CD4-positive, alpha-beta T cell (primary cell): ENCODE data around the gene CITED2. TPM values are rescaled to one million over a fixed set of nuclear protein-coding genes. Genes with fewer than 3 reads are reported as not detected.

ENCODE experiments used
- ATAC-seq: fragments of 200-7000 bp; cut with Tn5 transposase; one replicate; pipeline ENCODE4 v1.10.0; 2022; ENCODE audit warnings: mild to moderate bottlenecking; ENCODE audit not compliant: poor library complexity
- CTCF ChIA-PET: fragments of 350-600 bp; sonication (Branson Sonifier 250); formaldehyde crosslinking; loops from one replicate; lab custom pipeline; 2021; ENCODE audit warnings: antibody characterized with exemption, inconsistent platforms; lab: Charles Lee
- POLR2A ChIA-PET: fragments of 350-600 bp; sonication (Branson Sonifier 250); formaldehyde crosslinking; loops from one replicate; lab custom pipeline; 2021; ENCODE audit warnings: antibody characterized with exemption, inconsistent platforms; lab: Charles Lee
- DNase-seq, 14 experiments: peaks; one replicate each; pipeline ENCODE4 v3.0.0-alpha.2; 2013 to 2020; ENCODE audit warnings: mixed read lengths in 2 of 14
- H3K27ac ChIP-seq, 2 donors: one replicate each; pipeline versions ENCODE4 v1.5.1 to v1.7.0; 2013; ENCODE audit warnings: low read length in 2 of 2, low read depth in 1 of 2, mild to moderate bottlenecking in 1 of 2
- H3K27me3 ChIP-seq, 2 experiments: 1 replicate in 1 of 2; 2 replicates in 1 of 2; pipeline versions ENCODE4 v1.6.1 to v1.7.0; 2013; ENCODE audit warnings: low read length in 2 of 2, control low read depth in 1 of 2, mild to moderate bottlenecking in 1 of 2, moderate library complexity in 1 of 2; ENCODE audit not compliant: insufficient read depth in 2 of 2, control insufficient read depth in 1 of 2
- H3K36me3 ChIP-seq: one replicate; pipeline ENCODE4 v1.6.1; 2013; ENCODE audit warnings: low read length, control low read depth; ENCODE audit not compliant: insufficient read depth
- H3K4me1 ChIP-seq: one replicate; pipeline ENCODE4 v1.6.1; 2013; ENCODE audit warnings: low read length, control low read depth; ENCODE audit not compliant: insufficient read depth
- H3K4me3 ChIP-seq: one replicate; pipeline ENCODE4 v1.5.1; 2013; ENCODE audit warnings: mild to moderate bottlenecking, low read length, moderate library complexity
- H3K9me3 ChIP-seq, 2 experiments: 1 replicate in 1 of 2; 2 replicates in 1 of 2; pipeline versions ENCODE4 v1.6.1 to v1.7.0; 2013; ENCODE audit warnings: low read length in 2 of 2, mild to moderate bottlenecking in 2 of 2, control low read depth in 1 of 2, moderate library complexity in 1 of 2; ENCODE audit not compliant: control insufficient read depth in 1 of 2, insufficient read depth in 1 of 2
- H3K27ac Mint-ChIP-seq: one replicate; pipeline ENCODE4 v1.8.0; 2020; ENCODE audit warnings: mixed read lengths
- H3K27me3 Mint-ChIP-seq: one replicate; pipeline ENCODE4 v1.8.0; 2021; ENCODE audit warnings: mixed read lengths
- H3K36me3 Mint-ChIP-seq: one replicate; pipeline ENCODE4 v1.8.0; 2021; ENCODE audit warnings: low read depth, mixed read lengths
- H3K4me1 Mint-ChIP-seq: one replicate; pipeline ENCODE4 v1.8.0; 2021; ENCODE audit warnings: low read depth, mixed read lengths
- H3K4me3 Mint-ChIP-seq: one replicate; pipeline ENCODE4 v1.8.0; 2020; ENCODE audit warnings: mild to moderate bottlenecking, mixed read lengths
- H3K9me3 Mint-ChIP-seq: one replicate; pipeline ENCODE4 v1.8.0; 2020; ENCODE audit warnings: mixed read lengths
- CTCF ChIP-seq: fragments of 200-600 bp; IDR thresholded peaks from one replicate; pipeline ENCODE4 v1.8.0; 2022; ENCODE audit warnings: antibody characterized with exemption, mild to moderate bottlenecking
- intact Hi-C, 2 experiments: fragments of 100-400 bp; cut with DNase I in 1 of 2; cut with micrococcal nuclease in 1 of 2; formaldehyde crosslinking; loops; one replicate each; pipeline versions ENCODE4 v1.15.1 to v1.9.0; 2023 to 2025; cut with DNase I, micrococcal nuclease
- polyA plus RNA-seq, 2 donors: library from polyadenylated mRNA; unstranded; fragments of 120-200 nt; gene quantifications; one replicate each; pipeline ENCODE4 v1.2.1, GENCODE V29; 2013
- total RNA-seq, 174 experiments: library from RNA in 2 of 174; stranded (reverse) in 2 of 174; gene quantifications; one replicate each; pipeline ENCODE4 v1.2.3 and lab custom pipeline; 2021 to 2026

Gene CITED2
- total RNA-seq (100 to 1,000 TPM; 181 to 185 TPM), total RNA-seq (lab: John Stamatoyannopoulos, UW) (9.4 to 265 (median 50.0) reads per million in 172 experiments)
- polyA plus RNA-seq (2013, experiment 1 of 2): 64.5 TPM
- polyA plus RNA-seq (2013, experiment 2 of 2): 125 TPM

GRCh38 chr6:139374357-139375225 lies at the start of gene CITED2:
Gene CITED2 (minus strand): TSS chr6:139374648. CDS start chr6:139373944, 704 bp downstream.
- H3K36me3 ChIP-seq: peaks cover 6% of the 10 kb centered on the region
- ATAC-seq: peak; percentile 61
- intact Hi-C loops: loop anchor here (2.0 to 10.0 kb wide), 12 partner anchors 84 to 1070 kb away; partner anchors contain the start of genes ABRACL (in 2 of the 2), CCDC28A (in 2 of the 2), REPS1 (in 2 of the 2) and HEBP2 (in 1 of the 2)
- ChIA-PET POLR2A (interaction anchor here (0.5 to 5.0 kb wide), 71 partner anchors 8 to 1551 kb away, joined by 3 to 83 read pairs (median 5); partner anchors contain the start of genes ABRACL, CCDC28A, HEBP2 and HECA), CTCF (interaction anchor here (0.9 to 2.6 kb wide), 7 partner anchors 10 to 605 kb away, joined by 3 to 12 read pairs (median 3); no protein-coding TSS in a partner anchor)
- no peaks in the 10 kb centered on the region for H3K27me3 Mint-ChIP-seq
- TF ChIP-seq CTCF: no peak
- H3K27ac Mint-ChIP-seq: peak within 1 kb of the TSS; percentile 97
- peak within 1 kb of the TSS; percentile 98 for H3K4me3 Mint-ChIP-seq
- peaks cover 52% of the 10 kb centered on the region for H3K36me3 Mint-ChIP-seq
- H3K4me1 Mint-ChIP-seq: peaks cover 36% of the 10 kb centered on the region
- H3K4me3 ChIP-seq: peak within 1 kb of the TSS; percentile 71
- H3K27me3 ChIP-seq: no peaks in the 10 kb centered on the region
- H3K27ac ChIP-seq: peak within 1 kb of the TSS; percentile 80 to 92
- no peaks in the 10 kb centered on the region for H3K9me3 Mint-ChIP-seq
- peaks cover 24% of the 10 kb centered on the region for H3K4me1 ChIP-seq
- peak; percentile 86 to 96 (median 91) for DNase-seq
- no peaks in the 10 kb centered on the region for H3K9me3 ChIP-seq

GRCh38 chr6:139423037-139423703 lies 48.7 kb upstream of the CITED2 start:
- H3K27me3 ChIP-seq: no peaks in the 10 kb centered on the region
- no peaks in the 10 kb centered on the region for H3K9me3 ChIP-seq
- no peak overlapping the region for H3K27ac Mint-ChIP-seq
- no peak overlapping the region for H3K27ac ChIP-seq
- ATAC-seq: no peak
- CTCF ChIA-PET: interaction anchor here (0.6 kb wide), 1 partner anchor 1107 kb away, joined by 3 read pairs; no protein-coding TSS in a partner anchor
- peaks cover 8% of the 10 kb centered on the region for H3K27me3 Mint-ChIP-seq
- no peaks in the 10 kb centered on the region for H3K9me3 Mint-ChIP-seq
- H3K36me3 Mint-ChIP-seq: no peaks in the 10 kb centered on the region
- no peak overlapping the region for H3K4me3 Mint-ChIP-seq
- no peaks in the 10 kb centered on the region for H3K4me1 Mint-ChIP-seq
- intact Hi-C loops: no loop called here
- no peak for TF ChIP-seq CTCF
- no peak for DNase-seq
- POLR2A ChIA-PET: no interaction called here
- H3K4me1 ChIP-seq: no peaks in the 10 kb centered on the region
- H3K36me3 ChIP-seq: no peaks in the 10 kb centered on the region
- H3K4me3 ChIP-seq: no peak overlapping the region
